Hematopoietic multipotent progenitor cell treated with erythropoietin and hydrocortisone succinate and interleukin-3 and kit ligand, for 15 days (in vitro differentiated cells): ENCODE data around the gene ADAMTS13.
"Not testable (repeated sequence)": the region's sequence is repeated elsewhere in the genome, so short reads cannot be mapped to it uniquely, and the experiment has no call there.

Experiments
- DNase-seq: peaks from one replicate; pipeline ENCODE4 v3.0.0-alpha.2; 2015; ENCODE audit warnings: low spot score

The ADAMTS13 gene

DNA sequence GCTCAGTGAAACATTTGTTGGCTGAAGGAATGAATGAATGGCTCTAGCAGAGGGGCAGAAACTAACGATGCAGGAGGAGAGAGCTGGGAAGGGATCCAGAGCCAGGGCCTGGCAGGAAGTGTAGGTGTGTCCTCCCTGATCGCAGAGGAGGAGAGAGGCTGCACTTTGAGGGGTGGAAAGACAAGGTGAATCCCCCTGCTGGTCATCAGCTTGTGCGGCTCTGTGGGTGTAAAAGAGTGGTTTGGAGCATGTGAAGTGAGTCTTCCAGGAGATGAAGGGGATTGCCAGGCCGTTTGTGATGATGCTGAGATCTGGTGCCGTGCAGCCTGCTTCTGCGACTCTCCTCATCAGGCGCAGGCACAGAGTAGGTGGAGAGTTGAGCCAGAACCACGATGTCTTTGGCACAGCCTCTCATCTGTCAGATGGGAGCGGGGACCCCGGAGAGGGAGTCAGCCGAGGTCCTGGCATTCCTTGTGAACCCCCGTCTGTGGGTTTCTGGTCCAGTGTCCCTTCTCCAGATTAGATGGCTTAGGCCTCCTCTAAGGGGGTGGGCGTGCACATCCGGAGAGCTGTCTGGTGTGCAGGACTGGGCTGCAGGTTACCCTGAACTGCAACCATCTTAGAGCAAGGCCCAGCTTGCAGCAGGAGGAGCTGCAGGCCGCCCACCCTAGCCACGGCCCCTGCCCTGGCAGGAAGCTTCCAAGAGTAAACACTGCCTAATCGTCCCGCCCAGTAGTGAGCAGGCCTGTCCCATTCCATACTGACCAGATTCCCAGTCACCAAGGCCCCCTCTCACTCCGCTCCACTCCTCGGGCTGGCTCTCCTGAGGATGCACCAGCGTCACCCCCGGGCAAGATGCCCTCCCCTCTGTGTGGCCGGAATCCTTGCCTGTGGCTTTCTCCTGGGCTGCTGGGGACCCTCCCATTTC lies at the start of gene ADAMTS13:
ADAMTS13 (plus strand) TSS at position 753 of the 928 bp plus-strand sequence; CDS start at position 830, 77 bp downstream.
- DNase-seq: no peak

DNA sequence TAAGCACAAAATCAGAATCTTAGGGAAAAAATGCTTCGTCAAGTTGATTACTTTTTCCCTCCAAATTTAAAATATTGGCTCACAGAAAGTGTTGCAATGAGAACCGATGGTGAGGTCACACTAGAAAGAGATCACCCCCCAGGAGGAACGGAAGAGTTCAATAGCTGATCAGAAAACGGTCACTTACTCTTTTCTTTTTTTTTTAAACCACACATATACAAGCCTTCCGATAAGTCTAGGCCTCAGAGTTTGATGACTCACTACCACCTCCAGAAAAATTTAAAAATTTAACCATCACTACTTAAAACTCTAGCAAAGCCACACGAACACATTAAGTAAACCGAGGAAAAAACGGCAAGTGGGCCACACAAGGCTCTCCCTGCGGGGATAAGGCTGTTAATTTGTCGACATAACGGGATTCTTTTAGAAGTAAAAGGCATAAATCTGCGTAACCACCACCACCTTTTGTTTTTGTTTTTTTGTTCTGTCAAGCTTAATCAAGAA lies 47.5 kb upstream of the ADAMTS13 start:
- peak; percentile 46 for DNase-seq

DNA sequence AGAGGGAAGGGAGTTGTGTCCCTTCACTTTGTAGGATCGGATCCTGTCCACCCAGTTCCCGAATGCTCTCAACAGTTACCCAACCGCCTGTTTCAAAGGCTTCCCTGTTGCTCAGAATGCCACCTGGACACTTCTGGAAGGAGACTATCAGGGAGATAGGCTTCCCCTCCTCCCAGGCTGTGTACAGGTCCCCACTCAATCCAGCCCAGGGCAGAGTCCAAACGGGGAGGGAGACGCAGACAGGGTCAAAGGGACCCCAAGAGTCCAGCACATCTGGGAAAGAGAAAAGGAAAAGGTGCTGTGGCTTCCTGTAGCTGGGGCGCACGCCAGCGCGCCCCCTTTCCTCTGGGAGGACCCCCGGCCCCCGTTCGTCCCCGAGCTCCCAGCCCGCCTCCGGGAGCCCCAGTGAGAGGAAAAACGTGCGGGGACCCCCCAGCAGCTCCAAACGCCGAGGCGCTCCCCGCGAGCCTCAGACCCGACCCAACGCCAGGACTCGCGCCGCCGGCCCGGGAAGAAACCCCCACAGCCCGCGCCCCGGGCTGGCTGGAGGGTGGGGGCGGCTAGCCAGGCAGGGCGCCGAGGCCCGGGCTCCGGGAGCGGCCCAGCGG lies 46.9 kb upstream of the ADAMTS13 start:
- DNase-seq: peak; percentile 35

- DNase-seq: peak; percentile 95
Measured at GRCh38 chr9:133375724-133376654, 46.2 kb upstream of the ADAMTS13 start, which contains the start of the genes STKLD1 and SURF4. Gene STKLD1, plus strand, starts transcription at chr9:133376366. Its CDS starts 108 bp downstream, at chr9:133376474. Gene SURF4, minus strand, starts transcription at chr9:133376060. Its CDS starts 91 bp downstream, at chr9:133375969.

DNA sequence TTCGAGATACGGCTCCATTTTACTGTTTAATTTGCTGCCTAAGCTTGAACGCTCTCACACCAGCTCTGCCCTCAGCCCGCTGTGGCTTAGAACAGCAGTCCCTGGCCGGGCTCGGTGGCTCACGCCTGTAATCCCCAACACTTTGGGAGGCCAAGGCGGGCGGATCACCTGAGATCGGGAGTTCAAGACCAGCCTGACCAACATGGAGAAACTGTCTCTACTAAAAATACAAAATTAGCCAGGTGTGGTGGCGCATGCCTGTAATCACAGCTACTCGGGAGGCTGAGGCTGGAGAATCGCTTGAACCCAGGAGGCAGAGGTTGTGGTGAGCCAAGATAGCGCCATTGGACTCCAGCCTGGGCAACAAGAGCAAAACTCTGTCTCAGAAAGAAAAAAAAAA lies 44.9 kb upstream of the ADAMTS13 start:
- not testable (repeated sequence) for DNase-seq

- DNase-seq: no peak
Measured at GRCh38 chr9:133377721-133378216, 44.4 kb upstream of the ADAMTS13 start.

DNA sequence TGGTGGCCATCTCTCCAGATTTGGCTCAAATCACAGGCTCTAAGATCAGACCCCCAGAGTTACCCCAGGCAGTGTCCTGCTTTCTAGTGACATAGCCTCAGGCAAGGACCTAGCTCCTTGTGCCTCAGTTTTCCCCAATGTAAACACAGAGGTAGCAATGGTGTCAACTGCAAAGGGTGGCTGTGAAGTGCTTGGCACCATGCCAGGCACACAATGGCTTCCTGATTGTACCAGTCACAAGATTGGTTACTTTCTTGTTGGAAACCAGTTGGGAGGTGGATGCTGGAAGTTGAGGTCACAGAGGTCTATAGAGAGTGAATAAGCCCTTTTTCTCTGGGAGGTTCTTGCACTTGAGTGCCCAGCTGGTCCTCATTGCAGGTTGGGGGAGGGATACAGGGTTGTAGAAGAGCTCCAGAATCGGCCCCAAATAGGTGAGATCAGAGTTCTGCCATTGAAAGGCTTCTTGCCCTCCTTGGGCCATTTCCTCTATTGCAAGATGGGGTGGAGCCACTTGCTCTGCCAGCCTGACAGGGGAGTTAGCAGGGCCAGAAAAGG lies 43.7 kb upstream of the ADAMTS13 start:
- no peak for DNase-seq

GRCh38 chr9:133379153-133380086 lies 42.7 kb upstream of the ADAMTS13 start:
- DNase-seq: no peak

GRCh38 chr9:133380734-133381133 lies 41.4 kb upstream of the ADAMTS13 start:
- DNase-seq: no peak

DNA sequence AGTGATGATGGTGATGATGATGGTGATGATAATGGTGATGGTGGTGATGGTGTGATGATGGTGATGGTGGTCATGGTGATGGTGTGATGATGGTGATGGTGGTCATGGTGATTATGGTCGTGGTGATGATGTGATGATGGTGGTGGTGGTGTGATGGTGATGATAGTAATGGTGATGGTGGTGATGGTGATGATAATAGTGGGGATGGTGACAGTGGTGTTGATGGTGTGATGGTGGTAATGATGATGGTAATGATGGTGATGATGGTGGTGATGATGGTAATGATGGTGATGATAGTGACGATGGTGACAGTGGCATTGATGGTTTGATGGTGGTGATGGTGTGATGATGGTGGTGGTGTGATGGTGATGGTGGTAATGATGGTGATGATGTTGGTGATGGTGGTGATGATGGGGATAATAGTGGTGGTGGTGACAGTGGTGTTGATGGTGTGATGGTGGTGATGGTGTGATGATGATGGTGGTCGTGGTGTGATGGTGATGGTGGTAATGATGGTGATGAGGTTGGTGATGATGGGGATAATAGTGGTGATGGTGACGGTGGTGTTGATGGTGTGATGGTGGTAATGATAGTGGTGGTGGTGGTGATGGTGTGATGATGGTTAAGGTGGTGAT lies 39.5 kb upstream of the ADAMTS13 start:
- no peak for DNase-seq

DNA sequence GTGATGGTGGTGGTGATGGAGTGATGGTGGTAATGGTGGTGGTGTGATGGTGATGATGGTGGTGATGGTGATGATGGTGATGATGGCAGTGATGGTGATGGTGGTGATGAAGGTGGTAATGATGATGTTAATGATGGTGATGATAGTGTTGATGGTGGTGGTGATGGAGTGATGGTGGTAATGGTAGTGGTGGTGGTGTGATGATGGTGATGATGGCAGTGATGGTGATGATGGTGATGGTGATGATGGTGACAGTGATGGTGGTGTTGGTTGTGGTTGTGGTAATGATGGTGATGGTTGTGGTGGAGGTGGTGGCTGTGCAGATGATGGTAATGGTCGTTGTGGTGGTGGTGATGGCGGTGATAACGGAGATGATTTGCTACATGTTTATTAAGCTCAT lies 38.7 kb upstream of the ADAMTS13 start:
- no peak for DNase-seq

GRCh38 chr9:133384736-133385321 lies 37.3 kb upstream of the ADAMTS13 start:
- DNase-seq: no peak

DNA sequence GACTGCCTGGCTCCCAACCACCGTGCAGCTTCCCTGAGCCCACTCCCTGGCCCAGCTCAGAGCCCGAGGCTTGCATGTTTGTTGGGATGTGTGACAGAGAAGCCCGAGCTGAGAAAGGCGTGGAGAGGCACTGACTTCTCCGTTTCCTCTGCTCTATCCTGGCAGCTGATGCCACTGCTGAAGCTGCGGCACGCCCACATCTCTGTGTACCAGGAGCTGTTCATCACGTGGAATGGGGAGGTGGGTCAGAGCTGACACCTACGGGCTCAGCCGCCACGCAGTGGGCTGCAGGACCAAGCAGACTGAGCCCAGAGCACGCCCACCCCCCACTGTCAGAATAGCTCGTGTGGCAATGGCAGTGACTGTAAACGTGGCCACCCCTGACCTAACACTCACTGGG lies 36.7 kb upstream of the ADAMTS13 start:
- DNase-seq: no peak

GRCh38 chr9:133386338-133386737 lies 35.8 kb upstream of the ADAMTS13 start:
- no peak for DNase-seq

- no peak for DNase-seq
Measured at GRCh38 chr9:133387680-133388079, 34.5 kb upstream of the ADAMTS13 start.

DNA sequence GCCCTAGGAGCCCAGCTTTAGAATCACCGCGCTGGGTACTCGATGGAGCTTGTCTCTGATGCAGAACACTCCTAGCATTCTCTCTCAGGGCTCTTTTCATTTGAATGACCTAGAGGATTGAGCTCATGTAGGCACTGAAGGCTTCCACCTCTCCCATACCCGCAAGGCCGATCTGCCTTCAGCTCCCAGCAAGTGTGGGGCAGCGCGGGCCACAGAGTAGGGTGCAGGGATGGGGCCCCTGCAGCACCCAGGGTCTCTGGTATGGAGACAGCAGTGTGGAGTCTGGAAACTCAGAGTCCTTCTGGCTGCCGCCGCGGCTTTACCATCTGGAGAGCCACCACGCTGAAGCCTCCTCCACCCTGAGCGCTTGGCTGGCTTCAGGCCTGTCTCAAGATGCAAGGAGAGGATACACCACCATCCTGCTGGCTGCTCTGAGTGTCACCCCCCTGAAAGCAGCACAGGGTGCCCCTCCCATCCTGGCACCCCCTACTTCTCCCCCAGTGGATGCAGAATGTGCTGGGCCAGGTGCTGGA lies 33.1 kb upstream of the ADAMTS13 start:
- no peak for DNase-seq

DNA sequence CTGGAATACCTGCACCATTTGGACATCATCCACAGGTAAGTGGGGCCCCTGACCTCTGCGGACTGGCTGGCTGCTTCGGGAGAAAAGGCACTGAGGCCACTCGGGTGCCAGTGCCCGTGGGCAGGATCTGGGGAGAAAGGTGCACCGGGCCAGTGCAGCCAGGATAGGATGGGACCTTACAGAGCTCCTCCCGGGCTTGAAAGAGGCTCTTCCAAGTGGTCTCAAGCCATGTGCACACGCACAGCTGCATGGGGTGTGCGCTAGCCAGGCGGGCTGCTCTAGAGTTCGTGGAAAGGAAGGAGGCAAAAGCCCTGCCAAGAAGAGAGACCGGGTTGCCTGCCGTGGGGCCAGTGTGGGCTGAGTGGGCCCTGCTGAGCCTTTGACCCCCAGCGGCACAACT lies 32.6 kb upstream of the ADAMTS13 start:
- no peak for DNase-seq

DNA sequence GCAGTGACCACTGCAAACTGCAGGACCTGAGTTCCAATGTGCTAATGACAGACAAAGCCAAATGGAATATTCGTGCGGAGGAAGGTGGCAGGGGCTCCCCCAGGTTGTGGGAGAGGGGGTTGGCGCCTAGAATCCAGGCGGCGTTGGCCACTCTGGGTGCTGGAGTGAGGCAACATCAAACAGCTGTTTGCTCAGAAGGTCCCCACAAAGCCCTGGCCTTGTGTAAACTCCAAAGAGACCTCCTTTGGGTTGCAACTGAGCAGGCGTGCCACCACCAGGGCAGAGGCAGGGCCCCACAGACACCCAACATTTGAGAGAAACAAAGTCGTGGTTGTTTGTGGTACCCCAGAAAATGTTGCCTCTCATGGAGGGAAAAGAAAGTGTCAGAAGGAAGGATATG lies 31.5 kb upstream of the ADAMTS13 start:
- DNase-seq: no peak

GRCh38 chr9:133391449-133391848 lies 30.7 kb upstream of the ADAMTS13 start:
- DNase-seq: not testable (repeated sequence)
